ENCODE data around the gene FTL.

FTL gene

GRCh38 chr19:48967346-48968178 is 2.5 kb downstream of the FTL start:
- peak overlapping the region; percentile 95 for H3K27ac Mint-ChIP-seq
- peaks cover 39% of the 10 kb centered on the region for H3K36me3 Mint-ChIP-seq (ENCODE audit: low read depth)
- peak overlapping the region; percentile 98 for H3K4me3 Mint-ChIP-seq

GRCh38 chr19:48968179-48968661 is 3.1 kb downstream of the FTL start:
- H3K27ac Mint-ChIP-seq, result peak overlapping the region; percentile 34
- H3K4me1 Mint-ChIP-seq (ENCODE audit: low read depth), result peaks cover 47% of the 10 kb centered on the region
- H3K4me3 Mint-ChIP-seq, result no peak overlapping the region
- H3K36me3 Mint-ChIP-seq (ENCODE audit: low read depth), result peaks cover 43% of the 10 kb centered on the region
- no peaks in the 10 kb centered on the region for H3K9me3 Mint-ChIP-seq
- H3K27me3 Mint-ChIP-seq, result no peaks in the 10 kb centered on the region

More at GRCh38 chr19:48967346-48968178, 2.5 kb downstream of the FTL start:
- Mint-ChIP-seq H3K9me3 (no peaks in the 10 kb centered on the region), H3K27me3 (no peaks in the 10 kb centered on the region), H3K4me1 (ENCODE audit: low read depth) (peaks cover 54% of the 10 kb centered on the region)

- H3K4me1 Mint-ChIP-seq (ENCODE audit: low read depth), result peaks cover 42% of the 10 kb centered on the region
- H3K9me3 Mint-ChIP-seq, result no peaks in the 10 kb centered on the region
- H3K27me3 Mint-ChIP-seq, result no peaks in the 10 kb centered on the region
- H3K27ac Mint-ChIP-seq, result no peak overlapping the region
- peaks cover 43% of the 10 kb centered on the region for H3K36me3 Mint-ChIP-seq (ENCODE audit: low read depth)
- no peak overlapping the region for H3K4me3 Mint-ChIP-seq
Measured at GRCh38 chr19:48968813-48969218, 3.7 kb downstream of the FTL start.

- Mint-ChIP-seq H3K4me3 (no peak overlapping the region), H3K27me3 (no peaks in the 10 kb centered on the region), H3K27ac (no peak overlapping the region), H3K4me1 (ENCODE audit: low read depth) (peaks cover 35% of the 10 kb centered on the region), H3K36me3 (ENCODE audit: low read depth) (peaks cover 43% of the 10 kb centered on the region), H3K9me3 (no peaks in the 10 kb centered on the region)
Measured at GRCh38 chr19:48969276-48970138, 4.4 kb downstream of the FTL start.

- Mint-ChIP-seq H3K4me1 (ENCODE audit: low read depth) (peaks cover 32% of the 10 kb centered on the region), H3K9me3 (no peaks in the 10 kb centered on the region), H3K27me3 (no peaks in the 10 kb centered on the region), H3K36me3 (ENCODE audit: low read depth) (peaks cover 41% of the 10 kb centered on the region), H3K27ac (no peak overlapping the region), H3K4me3 (no peak overlapping the region)
Measured at GRCh38 chr19:48970139-48970766, 5.1 kb downstream of the FTL start.

GRCh38 chr19:48970923-48971395 is 5.8 kb downstream of the FTL start:
- no peak overlapping the region for H3K4me3 Mint-ChIP-seq
- no peaks in the 10 kb centered on the region for H3K9me3 Mint-ChIP-seq
- H3K4me1 Mint-ChIP-seq (ENCODE audit: low read depth), result peaks cover 25% of the 10 kb centered on the region
- H3K27ac Mint-ChIP-seq, result no peak overlapping the region
- peaks cover 34% of the 10 kb centered on the region for H3K36me3 Mint-ChIP-seq (ENCODE audit: low read depth)
- no peaks in the 10 kb centered on the region for H3K27me3 Mint-ChIP-seq

GRCh38 chr19:48975947-48976847 is 11.1 kb downstream of the FTL start:
- Mint-ChIP-seq H3K36me3 (ENCODE audit: low read depth) (peaks cover 33% of the 10 kb centered on the region), H3K9me3 (no peaks in the 10 kb centered on the region), H3K4me1 (ENCODE audit: low read depth) (peaks cover 23% of the 10 kb centered on the region), H3K27ac (no peak overlapping the region), H3K4me3 (no peak overlapping the region), H3K27me3 (no peaks in the 10 kb centered on the region)

- Mint-ChIP-seq H3K9me3 (no peaks in the 10 kb centered on the region), H3K4me1 (ENCODE audit: low read depth) (peaks cover 23% of the 10 kb centered on the region), H3K27ac (no peak overlapping the region), H3K36me3 (ENCODE audit: low read depth) (peaks cover 37% of the 10 kb centered on the region), H3K4me3 (no peak overlapping the region), H3K27me3 (no peaks in the 10 kb centered on the region)
Measured at GRCh38 chr19:48977061-48977460, 12.0 kb downstream of the FTL start.

GRCh38 chr19:48982280-48982679 is 17.2 kb downstream of the FTL start:
- H3K36me3 Mint-ChIP-seq (ENCODE audit: low read depth), result peaks cover 51% of the 10 kb centered on the region
- H3K9me3 Mint-ChIP-seq, result no peaks in the 10 kb centered on the region
- H3K4me1 Mint-ChIP-seq (ENCODE audit: low read depth), result peaks cover 28% of the 10 kb centered on the region
- peak overlapping the region; percentile 16 for H3K27ac Mint-ChIP-seq
- no peaks in the 10 kb centered on the region for H3K27me3 Mint-ChIP-seq
- no peak overlapping the region for H3K4me3 Mint-ChIP-seq

- Mint-ChIP-seq H3K27me3 (no peaks in the 10 kb centered on the region), H3K27ac (no peak overlapping the region), H3K9me3 (no peaks in the 10 kb centered on the region), H3K4me1 (ENCODE audit: low read depth) (peaks cover 27% of the 10 kb centered on the region), H3K4me3 (no peak overlapping the region), H3K36me3 (ENCODE audit: low read depth) (peaks cover 52% of the 10 kb centered on the region)
Measured at GRCh38 chr19:48985711-48986110, 20.6 kb downstream of the FTL start.

GRCh38 chr19:48986211-48986610 is 21.1 kb downstream of the FTL start:
- Mint-ChIP-seq H3K27me3 (no peaks in the 10 kb centered on the region), H3K4me3 (no peak overlapping the region), H3K27ac (no peak overlapping the region), H3K9me3 (no peaks in the 10 kb centered on the region), H3K4me1 (ENCODE audit: low read depth) (peaks cover 32% of the 10 kb centered on the region), H3K36me3 (ENCODE audit: low read depth) (peaks cover 52% of the 10 kb centered on the region)

- Mint-ChIP-seq H3K27me3 (no peaks in the 10 kb centered on the region), H3K4me1 (ENCODE audit: low read depth) (peaks cover 38% of the 10 kb centered on the region), H3K4me3 (peak overlapping the region; percentile 24), H3K36me3 (ENCODE audit: low read depth) (peaks cover 45% of the 10 kb centered on the region), H3K27ac (peak overlapping the region; percentile 89), H3K9me3 (no peaks in the 10 kb centered on the region)
Measured at GRCh38 chr19:48987323-48987722, 22.2 kb downstream of the FTL start.

- peak overlapping the region; percentile 29 for H3K4me3 Mint-ChIP-seq
- H3K27me3 Mint-ChIP-seq, result no peaks in the 10 kb centered on the region
- peaks cover 37% of the 10 kb centered on the region for H3K36me3 Mint-ChIP-seq (ENCODE audit: low read depth)
- peaks cover 40% of the 10 kb centered on the region for H3K4me1 Mint-ChIP-seq (ENCODE audit: low read depth)
- no peaks in the 10 kb centered on the region for H3K9me3 Mint-ChIP-seq
- H3K27ac Mint-ChIP-seq, result peak overlapping the region; percentile 89
Measured at GRCh38 chr19:48988286-48988685, 23.2 kb downstream of the FTL start.

GRCh38 chr19:48988860-48989259 is 23.8 kb downstream of the FTL start:
- Mint-ChIP-seq H3K4me1 (ENCODE audit: low read depth) (peaks cover 44% of the 10 kb centered on the region), H3K9me3 (no peaks in the 10 kb centered on the region), H3K27me3 (no peaks in the 10 kb centered on the region), H3K27ac (peak overlapping the region; percentile 42), H3K4me3 (no peak overlapping the region), H3K36me3 (ENCODE audit: low read depth) (peaks cover 35% of the 10 kb centered on the region)

All from stimulated activated naive CD8-positive, alpha-beta T cell treated with anti-CD3 and anti-CD28 coated beads, Interleukin-15, Interleukin-2, amounts not matched to agents 100 ng/mL and 50 ng/mL, for 24 hours (primary cell).